ENCODE measurements around the gene RTN4RL1. TPM values are rescaled to one million over a fixed set of nuclear protein-coding genes. Genes with fewer than 3 reads are reported as not detected.

RTN4RL1 gene
- total RNA-seq, 3 donors from 2014 or later: 0.14 to 0.47 (median 0.43) TPM

DNA sequence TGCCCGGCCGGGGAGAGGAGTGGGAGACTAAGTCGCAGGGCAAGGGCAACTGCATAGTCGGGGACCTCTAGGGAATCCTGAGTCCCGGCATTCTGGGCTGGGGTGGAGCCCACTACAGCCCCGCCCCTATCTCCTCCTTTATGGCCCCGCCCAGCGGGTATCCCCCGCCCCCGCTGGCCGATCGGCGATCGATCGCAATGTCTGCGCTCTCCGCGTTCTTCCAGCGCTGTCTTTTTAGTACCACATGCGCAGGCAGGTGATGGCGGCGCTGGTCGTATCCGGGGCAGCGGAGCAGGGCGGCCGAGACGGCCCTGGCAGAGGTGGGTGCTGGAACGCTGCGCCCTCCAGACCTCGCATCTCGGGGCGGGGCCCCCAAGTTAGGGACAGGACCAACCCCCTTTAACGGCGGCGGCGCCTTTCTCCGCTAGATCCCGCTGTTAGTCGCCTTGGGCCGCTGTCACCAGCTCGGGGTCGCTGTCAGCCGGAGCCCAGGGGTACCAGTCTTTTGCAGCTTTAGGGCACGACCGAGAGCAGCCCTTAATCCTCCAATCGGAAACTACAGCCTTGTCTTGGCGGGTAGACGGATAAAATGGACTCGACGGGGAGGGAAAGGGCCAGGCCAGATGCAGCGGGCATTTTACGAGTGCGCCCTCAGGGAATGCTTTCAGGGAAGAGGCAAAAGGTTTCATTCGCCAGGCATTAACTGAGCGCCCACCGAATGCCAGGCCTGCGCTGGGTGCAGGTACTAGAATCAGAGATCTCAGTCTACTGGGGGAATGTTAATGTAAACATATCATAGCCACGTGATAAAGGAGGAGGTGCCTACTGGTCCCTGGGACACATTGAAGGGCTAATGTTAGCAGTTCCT is 5.0 kb upstream of the RTN4RL1 start, which contains the start of gene DPH1:
DPH1 (plus strand) TSS at position 243 of the 868 bp plus-strand sequence; CDS start at position 260, 17 bp downstream.
- H3K36me3 ChIP-seq (ENCODE audit: low read depth): no peaks in the 10 kb centered on the region
- H3K9me3 ChIP-seq: no peaks in the 10 kb centered on the region
- peaks cover 20% of the 10 kb centered on the region for H3K4me1 ChIP-seq (ENCODE audit: low read depth)
- no peak for TF ChIP-seq CTCF (IDR thresholded peaks at IDR 0.05)
- DNase-seq (peak; percentile 91 to 93 (median 92)), ATAC-seq (peak; percentile 95)
- intact Hi-C loops (cut with DNase I, micrococcal nuclease): loop anchor here (5.0 kb wide), 1 partner anchor 123 kb away; no protein-coding TSS in a partner anchor
- H3K4me3 ChIP-seq: peak within 1 kb of the TSS; percentile 92

DNA sequence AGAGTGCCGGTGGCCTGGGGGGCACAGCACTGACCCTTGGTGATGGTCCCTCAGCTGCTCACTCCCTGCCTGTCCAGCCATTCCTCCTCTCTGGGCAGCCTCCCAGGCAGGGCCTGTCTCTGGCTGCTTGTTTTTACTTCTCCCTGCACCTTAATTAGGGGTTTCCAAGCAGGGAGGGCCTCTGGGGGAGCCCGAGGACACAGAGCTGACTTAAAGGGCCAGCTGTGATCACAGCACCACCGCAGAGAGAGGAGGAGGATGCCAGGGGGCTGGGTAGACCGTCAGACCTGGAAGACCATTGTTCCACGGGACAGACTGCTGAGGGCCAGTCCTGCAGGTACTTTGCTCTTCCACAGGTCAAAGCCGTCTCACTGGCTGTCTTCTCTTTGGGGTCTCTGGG is 3.6 kb upstream of the RTN4RL1 start:
- DNase-seq: no peak
- Histone ChIP-seq H3K4me1 (ENCODE audit: low read depth) (peaks cover 34% of the 10 kb centered on the region), H3K36me3 (ENCODE audit: low read depth) (no peaks in the 10 kb centered on the region), H3K4me3 (no peak overlapping the region), H3K9me3 (no peaks in the 10 kb centered on the region)
- ATAC-seq: no peak
- intact Hi-C loops (cut with DNase I, micrococcal nuclease): loop anchor here (5.0 kb wide), 1 partner anchor 121 kb away; no protein-coding TSS in a partner anchor
- TF ChIP-seq CTCF (IDR thresholded peaks at IDR 0.05): no peak

DNA sequence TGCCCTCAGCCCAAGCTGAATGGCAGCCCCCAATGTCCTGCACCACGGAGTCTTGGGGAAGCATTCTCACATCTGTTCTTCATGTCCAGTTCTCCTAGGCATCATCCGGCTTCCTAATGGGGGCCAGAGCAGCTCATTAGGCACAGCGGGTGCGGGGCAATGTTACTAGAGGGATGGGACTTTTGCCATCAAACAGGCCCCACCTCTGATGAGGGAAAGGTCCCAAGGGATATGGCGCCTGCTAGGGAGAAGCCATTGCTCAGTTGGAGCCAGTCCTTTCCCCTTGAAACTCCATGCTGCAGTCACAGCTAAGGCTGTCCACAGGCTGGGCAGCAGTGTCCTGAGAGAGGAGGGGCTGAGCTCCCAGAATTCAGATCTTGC is 3.1 kb upstream of the RTN4RL1 start:
- intact Hi-C loops (cut with DNase I, micrococcal nuclease): loop anchor here (5.0 kb wide), 1 partner anchor 121 kb away; no protein-coding TSS in a partner anchor
- no peaks in the 10 kb centered on the region for H3K36me3 ChIP-seq (ENCODE audit: low read depth)
- no peak for ATAC-seq
- no peaks in the 10 kb centered on the region for H3K9me3 ChIP-seq
- H3K4me1 ChIP-seq (ENCODE audit: low read depth): peaks cover 34% of the 10 kb centered on the region
- H3K4me3 ChIP-seq: no peak overlapping the region
- DNase-seq: no peak
- TF ChIP-seq CTCF (IDR thresholded peaks at IDR 0.05): no peak

- no peaks in the 10 kb centered on the region for H3K36me3 ChIP-seq (ENCODE audit: low read depth)
- H3K4me1 ChIP-seq (ENCODE audit: low read depth): peaks cover 34% of the 10 kb centered on the region
- no peak for TF ChIP-seq CTCF (IDR thresholded peaks at IDR 0.05)
- intact Hi-C loops (cut with DNase I, micrococcal nuclease): loop anchor here (5.0 kb wide), 1 partner anchor 120 kb away; no protein-coding TSS in a partner anchor
- no peak overlapping the region for H3K4me3 ChIP-seq
- ATAC-seq (no peak), DNase-seq (no peak)
- no peaks in the 10 kb centered on the region for H3K9me3 ChIP-seq
Observed at GRCh38 chr17:2027528-2028233, 2.5 kb upstream of the RTN4RL1 start.

DNA sequence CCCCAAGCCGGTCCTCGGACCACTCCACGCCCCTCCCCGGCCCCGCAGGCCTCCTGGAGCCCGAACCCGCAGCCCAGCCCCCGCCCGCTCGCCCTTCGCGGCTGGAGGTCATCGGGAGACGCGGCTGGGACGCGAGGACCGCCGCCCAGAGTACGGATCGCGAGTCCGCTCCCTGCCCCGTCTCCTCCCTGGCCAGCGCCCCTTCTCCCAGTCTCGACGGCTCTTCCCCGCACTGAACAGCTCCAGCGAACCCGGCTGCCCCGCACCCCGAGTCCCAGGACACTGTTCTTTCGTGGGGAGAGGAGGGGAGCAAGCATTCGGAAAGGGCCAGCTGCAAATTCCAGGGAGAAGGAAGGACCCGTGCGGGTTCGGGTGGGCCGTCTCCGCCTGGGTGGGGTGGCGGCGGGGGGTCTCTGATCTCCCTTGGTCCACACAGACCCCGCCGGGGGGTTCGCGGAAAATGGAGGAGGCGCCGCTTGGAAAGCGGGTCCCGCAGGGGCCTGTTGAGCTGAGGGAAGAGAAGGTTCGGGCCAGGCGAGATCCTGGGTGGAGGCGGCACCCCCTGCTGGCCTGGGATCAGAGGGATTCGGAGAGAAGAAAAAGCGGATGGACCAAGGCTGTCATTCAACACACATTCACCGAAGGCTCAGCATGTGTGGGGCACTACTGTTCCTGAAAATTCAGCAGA is 632 bp upstream of the RTN4RL1 start:
- Histone ChIP-seq H3K4me3 (no peak overlapping the region), H3K9me3 (no peaks in the 10 kb centered on the region), H3K4me1 (ENCODE audit: low read depth) (peaks cover 26% of the 10 kb centered on the region), H3K36me3 (ENCODE audit: low read depth) (no peaks in the 10 kb centered on the region)
- peak; percentile 67 to 86 (median 82) for DNase-seq
- intact Hi-C loops (cut with DNase I, micrococcal nuclease): loop anchor here (5.0 kb wide), 1 partner anchor 118 kb away; no protein-coding TSS in a partner anchor
- ATAC-seq: peak; percentile 49
- peak; percentile 33 for TF ChIP-seq CTCF (IDR thresholded peaks at IDR 0.05)

Data from mucosa of descending colon (tissue), 3 donors.